Mucosa of descending colon (tissue), 3 donors: ENCODE results near the gene MXI1. TPM values are rescaled to one million over a fixed set of nuclear protein-coding genes. Genes with fewer than 3 reads are reported as not detected.

Experiments
- ATAC-seq: fragments of 200-7000 bp; cut with Tn5 transposase; one replicate; pipeline ENCODE4 v1.9.1; 2020; ENCODE audit warnings: mild to moderate bottlenecking, moderate library complexity
- DNase-seq, 3 donors: peaks; one replicate each; pipeline ENCODE4 v3.0.0-alpha.2; 2020
- H3K36me3 ChIP-seq: fragments of 200-600 bp; one replicate; pipeline ENCODE4 v1.8.0; 2021; ENCODE audit warnings: low read depth, mild to moderate bottlenecking
- H3K4me1 ChIP-seq: fragments of 200-600 bp; one replicate; pipeline ENCODE4 v1.8.0; 2021; ENCODE audit warnings: low read depth, mild to moderate bottlenecking
- H3K4me3 ChIP-seq: fragments of 200-600 bp; one replicate; pipeline ENCODE4 v1.8.0; 2021; ENCODE audit warnings: mild to moderate bottlenecking
- H3K9me3 ChIP-seq: fragments of 200-600 bp; one replicate; pipeline ENCODE4 v1.8.0; 2021; ENCODE audit warnings: mild to moderate bottlenecking
- intact Hi-C, 2 donors: fragments of 100-400 bp; cut with DNase I in 1 of 2; cut with micrococcal nuclease in 1 of 2; formaldehyde crosslinking; loops; one replicate each; pipeline versions ENCODE4 v1.11.0 to v1.11.1; 2022; cut with DNase I, micrococcal nuclease
- total RNA-seq, 3 donors: library from RNA; stranded (reverse); fragmentation: NEBNext Ultra II Directional in 2 of 3; extraction: Animal tissue kit (Norgen Biotek cat#: 25700) in 2 of 3; gene quantifications; one replicate each; pipeline versions ENCODE4 v1.2.1 to v1.2.4, GENCODE V29; 2021 to 2023
- TF ChIP-seq, protein P1 (sequence below): fragments of 200-600 bp; IDR thresholded peaks from one replicate; pipeline ENCODE4 v1.8.0; 2022; ENCODE audit warnings: antibody characterized with exemption, mild to moderate bottlenecking
- donor health status: DM: no; HTN: no; CAD: no; lungs with moderate emphysema.
- donor health status: DM: no; HTN: no; CAD: no.
- donor health status: DM: no; HTN: yes; CAD: no.

Gene MXI1
- total RNA-seq, 3 donors from 2014 or later, result 112 to 144 (median 139) TPM

DNA sequence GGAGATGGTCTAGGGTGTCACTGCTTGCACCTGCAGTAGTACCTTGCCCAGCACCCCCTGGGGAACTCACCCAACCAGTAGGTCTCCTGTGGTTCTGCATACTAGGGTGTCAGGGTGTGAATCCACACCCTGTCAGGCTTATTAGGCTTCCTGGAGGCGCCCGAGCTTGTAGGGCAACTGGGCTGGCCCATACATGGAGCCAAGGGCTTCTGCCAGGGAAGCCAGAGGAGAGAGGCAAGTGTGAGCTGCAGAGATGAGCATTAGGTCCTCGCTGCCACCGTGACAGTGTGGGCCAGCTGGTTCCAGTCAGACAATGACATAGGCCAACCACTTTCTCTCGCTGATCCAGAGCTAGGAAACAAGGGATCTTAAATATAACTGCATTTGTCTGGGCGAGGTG, 11.2 kb downstream of the MXI1 start:
- no peaks in the 10 kb centered on the region for H3K9me3 ChIP-seq
- TF ChIP-seq, protein P1, sequence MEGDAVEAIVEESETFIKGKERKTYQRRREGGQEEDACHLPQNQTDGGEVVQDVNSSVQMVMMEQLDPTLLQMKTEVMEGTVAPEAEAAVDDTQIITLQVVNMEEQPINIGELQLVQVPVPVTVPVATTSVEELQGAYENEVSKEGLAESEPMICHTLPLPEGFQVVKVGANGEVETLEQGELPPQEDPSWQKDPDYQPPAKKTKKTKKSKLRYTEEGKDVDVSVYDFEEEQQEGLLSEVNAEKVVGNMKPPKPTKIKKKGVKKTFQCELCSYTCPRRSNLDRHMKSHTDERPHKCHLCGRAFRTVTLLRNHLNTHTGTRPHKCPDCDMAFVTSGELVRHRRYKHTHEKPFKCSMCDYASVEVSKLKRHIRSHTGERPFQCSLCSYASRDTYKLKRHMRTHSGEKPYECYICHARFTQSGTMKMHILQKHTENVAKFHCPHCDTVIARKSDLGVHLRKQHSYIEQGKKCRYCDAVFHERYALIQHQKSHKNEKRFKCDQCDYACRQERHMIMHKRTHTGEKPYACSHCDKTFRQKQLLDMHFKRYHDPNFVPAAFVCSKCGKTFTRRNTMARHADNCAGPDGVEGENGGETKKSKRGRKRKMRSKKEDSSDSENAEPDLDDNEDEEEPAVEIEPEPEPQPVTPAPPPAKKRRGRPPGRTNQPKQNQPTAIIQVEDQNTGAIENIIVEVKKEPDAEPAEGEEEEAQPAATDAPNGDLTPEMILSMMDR, result no peak
- DNase-seq (peak in 1 of 3 donors; percentile 8), ATAC-seq (no peak)
- peaks cover 33% of the 10 kb centered on the region for H3K4me1 ChIP-seq
- no peak overlapping the region for H3K4me3 ChIP-seq
- H3K36me3 ChIP-seq, result no peaks in the 10 kb centered on the region
- intact Hi-C loops, result no loop called here

DNA sequence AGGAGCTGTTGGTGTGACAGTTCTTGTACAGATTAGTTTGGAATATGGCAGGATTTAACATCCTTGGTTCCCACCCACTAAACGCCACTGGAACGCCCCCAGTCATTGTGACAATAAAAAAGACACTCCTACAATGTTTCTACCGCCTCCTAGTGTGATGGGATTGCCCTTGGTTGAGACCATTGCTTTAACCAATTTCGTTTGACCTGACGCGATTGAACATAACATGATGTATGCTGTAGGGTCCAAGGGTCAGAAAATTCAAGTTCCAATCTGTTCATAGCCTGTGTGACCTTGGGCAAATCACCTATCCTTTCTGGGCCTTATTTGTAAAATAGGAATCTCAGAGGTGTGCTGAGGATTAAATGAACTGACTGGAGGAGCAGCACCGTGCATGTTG, 12.5 kb downstream of the MXI1 start:
- intact Hi-C loops, result no loop called here
- H3K4me1 ChIP-seq, result peaks cover 34% of the 10 kb centered on the region
- TF ChIP-seq, protein P1, result no peak
- no peak overlapping the region for H3K4me3 ChIP-seq
- H3K9me3 ChIP-seq, result no peaks in the 10 kb centered on the region
- DNase-seq (no peak), ATAC-seq (no peak)
- H3K36me3 ChIP-seq, result no peaks in the 10 kb centered on the region

DNA sequence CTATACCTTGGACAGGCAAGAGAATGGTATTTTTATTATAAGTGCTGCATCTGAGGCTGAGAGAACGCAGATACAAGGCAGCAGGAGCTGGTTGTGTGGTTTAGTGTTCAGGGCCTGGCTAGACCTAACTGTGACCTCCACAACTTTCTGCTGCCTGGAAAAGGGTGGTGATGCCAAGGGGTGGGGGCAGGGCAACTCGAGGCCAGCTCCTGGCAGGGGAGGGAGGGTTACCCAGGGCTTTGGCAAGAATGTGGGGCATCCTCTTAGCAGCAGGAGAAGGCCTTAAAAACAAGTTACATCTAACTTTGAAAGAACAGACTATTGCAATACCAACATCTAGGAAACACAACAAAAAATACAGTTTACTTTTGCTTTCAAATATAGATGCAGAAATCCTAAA, 13.0 kb downstream of the MXI1 start:
- Histone ChIP-seq H3K9me3 (no peaks in the 10 kb centered on the region), H3K4me3 (no peak overlapping the region), H3K4me1 (peaks cover 36% of the 10 kb centered on the region), H3K36me3 (no peaks in the 10 kb centered on the region)
- no peak for DNase-seq
- no peak for ATAC-seq
- intact Hi-C loops, result no loop called here
- TF ChIP-seq, protein P1, result no peak

DNA sequence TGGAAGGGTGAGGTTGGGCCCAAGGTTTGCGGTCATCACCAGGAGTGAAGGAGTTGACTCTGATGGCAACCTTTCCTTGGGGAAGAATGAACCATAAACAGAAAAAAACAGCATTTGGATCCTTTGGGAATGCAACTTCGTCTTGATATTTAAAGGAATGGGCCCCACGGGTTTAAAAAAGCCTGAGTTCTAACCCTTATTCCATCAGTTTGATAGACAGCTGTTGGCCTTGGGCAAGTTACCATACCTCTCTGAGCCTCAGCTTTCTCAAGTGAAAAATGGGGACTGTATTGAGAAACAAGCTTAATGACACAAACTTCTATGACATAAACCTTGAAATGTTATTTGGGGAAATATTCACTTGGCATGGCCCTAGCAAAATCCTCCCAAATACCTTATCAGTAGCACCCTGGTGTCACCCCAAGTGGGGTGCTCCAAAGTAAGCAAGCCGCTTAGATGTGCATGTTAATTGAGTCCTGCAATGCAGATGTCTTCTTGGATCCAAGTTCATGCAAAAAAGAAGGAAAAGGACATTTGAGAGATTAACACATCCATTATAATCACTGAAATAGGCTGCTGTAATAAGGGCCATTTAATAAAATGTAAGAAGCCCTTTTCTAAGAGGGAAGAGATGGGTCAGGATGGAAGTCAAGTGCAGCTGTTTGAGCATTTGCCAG, 13.8 kb downstream of the MXI1 start:
- Histone ChIP-seq H3K36me3 (no peaks in the 10 kb centered on the region), H3K9me3 (no peaks in the 10 kb centered on the region), H3K4me1 (peaks cover 31% of the 10 kb centered on the region), H3K4me3 (no peak overlapping the region)
- TF ChIP-seq, protein P1, result no peak
- ATAC-seq (no peak), DNase-seq (no peak)
- intact Hi-C loops, result no loop called here

DNA sequence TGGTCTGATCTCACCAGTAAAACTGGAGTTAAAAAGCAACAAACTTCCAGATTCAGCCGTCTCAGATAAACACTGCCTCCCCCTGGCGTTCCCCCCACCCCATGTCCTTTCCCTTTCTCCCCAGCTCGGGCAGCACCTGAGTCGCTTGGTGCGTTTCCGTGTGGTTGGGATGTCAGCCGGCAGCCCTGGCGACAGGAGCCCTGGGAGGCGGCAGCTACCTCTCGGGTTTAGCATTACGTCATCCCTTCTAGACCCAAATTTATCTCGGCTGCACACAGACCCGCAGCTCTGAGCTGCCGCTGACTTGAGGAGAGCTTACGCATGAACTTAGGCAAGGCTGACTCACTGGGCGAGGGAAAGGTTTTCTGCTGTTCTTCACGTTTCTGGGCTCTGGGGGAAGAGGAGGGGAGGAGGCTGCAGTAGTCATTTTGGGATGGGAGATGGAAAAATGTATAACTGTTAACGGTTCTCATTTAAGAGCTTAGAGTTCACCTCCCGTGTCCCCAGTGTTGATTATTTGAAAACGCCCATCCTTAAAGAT, 14.4 kb downstream of the MXI1 start:
- ATAC-seq (peak; percentile 11), DNase-seq (peak; percentile 52 to 83 (median 71))
- no peaks in the 10 kb centered on the region for H3K9me3 ChIP-seq
- intact Hi-C loops, result no loop called here
- no peaks in the 10 kb centered on the region for H3K36me3 ChIP-seq
- H3K4me1 ChIP-seq, result peaks cover 29% of the 10 kb centered on the region
- H3K4me3 ChIP-seq, result no peak overlapping the region
- TF ChIP-seq, protein P1, result no peak
